ENCODE data around the gene CAT.

CAT gene

GRCh38 chr11:34516247-34517040, 77.7 kb downstream of the CAT start:
- H3K4me1 ChIP-seq (ENCODE audit: control insufficient read depth in 1 of 2, insufficient read depth in 1 of 2, low read depth in 1 of 2, low read length in 1 of 2): no peaks in the 10 kb centered on the region
- TF ChIP-seq, protein P1, sequence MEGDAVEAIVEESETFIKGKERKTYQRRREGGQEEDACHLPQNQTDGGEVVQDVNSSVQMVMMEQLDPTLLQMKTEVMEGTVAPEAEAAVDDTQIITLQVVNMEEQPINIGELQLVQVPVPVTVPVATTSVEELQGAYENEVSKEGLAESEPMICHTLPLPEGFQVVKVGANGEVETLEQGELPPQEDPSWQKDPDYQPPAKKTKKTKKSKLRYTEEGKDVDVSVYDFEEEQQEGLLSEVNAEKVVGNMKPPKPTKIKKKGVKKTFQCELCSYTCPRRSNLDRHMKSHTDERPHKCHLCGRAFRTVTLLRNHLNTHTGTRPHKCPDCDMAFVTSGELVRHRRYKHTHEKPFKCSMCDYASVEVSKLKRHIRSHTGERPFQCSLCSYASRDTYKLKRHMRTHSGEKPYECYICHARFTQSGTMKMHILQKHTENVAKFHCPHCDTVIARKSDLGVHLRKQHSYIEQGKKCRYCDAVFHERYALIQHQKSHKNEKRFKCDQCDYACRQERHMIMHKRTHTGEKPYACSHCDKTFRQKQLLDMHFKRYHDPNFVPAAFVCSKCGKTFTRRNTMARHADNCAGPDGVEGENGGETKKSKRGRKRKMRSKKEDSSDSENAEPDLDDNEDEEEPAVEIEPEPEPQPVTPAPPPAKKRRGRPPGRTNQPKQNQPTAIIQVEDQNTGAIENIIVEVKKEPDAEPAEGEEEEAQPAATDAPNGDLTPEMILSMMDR (IDR thresholded peaks at IDR 0.05): no peak
- H3K4me3 ChIP-seq (ENCODE audit: low read depth in 1 of 2, low read length in 1 of 2): no peak overlapping the region
- peaks cover 12% of the 10 kb centered on the region for H3K27me3 ChIP-seq
- H3K36me3 ChIP-seq: no peaks in the 10 kb centered on the region
- no peak overlapping the region for H3K27ac ChIP-seq
- no peaks in the 10 kb centered on the region for H3K9me3 ChIP-seq

DNA sequence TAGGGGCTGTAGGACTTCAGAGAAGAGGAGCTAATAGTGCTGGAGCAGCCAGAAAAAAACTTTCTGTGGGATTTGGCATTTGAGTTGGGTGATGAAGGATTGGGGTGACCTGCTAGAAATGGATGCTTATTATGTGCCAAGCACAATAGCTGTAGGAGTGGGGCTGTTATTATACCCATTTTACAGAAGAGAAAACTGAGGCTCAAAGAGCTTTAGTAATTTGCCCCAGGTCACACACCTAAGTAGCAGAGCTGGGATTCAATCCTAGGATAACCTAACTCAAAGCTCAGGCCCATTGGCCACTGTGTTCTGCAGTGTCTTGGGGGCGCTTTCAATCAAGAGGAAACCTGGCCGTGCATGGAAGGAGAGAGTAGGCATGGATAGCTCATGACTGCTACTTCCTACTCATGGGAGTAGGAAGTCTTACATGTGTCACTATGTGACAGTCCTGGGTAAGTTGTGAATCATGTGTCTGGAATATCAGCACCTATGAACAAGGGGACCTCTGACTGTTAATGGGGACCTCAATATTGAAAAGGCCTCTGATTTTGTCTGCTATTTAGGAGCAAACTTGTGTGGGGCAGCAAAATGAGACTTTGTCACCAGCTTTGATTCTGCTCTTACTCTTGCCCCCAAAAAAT, 81.0 kb downstream of the CAT start:
- Histone ChIP-seq H3K4me3 (ENCODE audit: low read depth in 1 of 2, low read length in 1 of 2) (no peak overlapping the region), H3K4me1 (ENCODE audit: control insufficient read depth in 1 of 2, insufficient read depth in 1 of 2, low read depth in 1 of 2, low read length in 1 of 2) (no peaks in the 10 kb centered on the region), H3K9me3 (no peaks in the 10 kb centered on the region), H3K27ac (no peak overlapping the region), H3K36me3 (no peaks in the 10 kb centered on the region), H3K27me3 (peaks cover 12% of the 10 kb centered on the region)
- TF ChIP-seq, protein P1 (IDR thresholded peaks at IDR 0.05): no peak

GRCh38 chr11:34521265-34521664, 82.5 kb downstream of the CAT start:
- Histone ChIP-seq H3K4me3 (ENCODE audit: low read depth in 1 of 2, low read length in 1 of 2) (no peak overlapping the region), H3K27me3 (peaks cover 12% of the 10 kb centered on the region), H3K27ac (no peak overlapping the region), H3K36me3 (no peaks in the 10 kb centered on the region), H3K9me3 (no peaks in the 10 kb centered on the region), H3K4me1 (ENCODE audit: control insufficient read depth in 1 of 2, insufficient read depth in 1 of 2, low read depth in 1 of 2, low read length in 1 of 2) (no peaks in the 10 kb centered on the region)
- TF ChIP-seq, protein P1 (IDR thresholded peaks at IDR 0.05): no peak

Data from neutrophil (primary cell).